OCI-LY1 (cell line): Measurements from ENCODE around the gene MAD1L1.

Experiments used
- EZH2 ChIP-seq: fragments of 200-600 bp; sonication (generic), shearing (Covaris generic); IDR thresholded peaks from 2 replicates; pipeline ENCODE4 v1.8.0; 2017; ENCODE audit warnings: borderline replicate concordance, mixed run types, mild to moderate bottlenecking, antibody characterized with exemption, low read length, moderate library complexity, mixed read lengths
- TF ChIP-seq, protein P1 (sequence below): fragments of 200-600 bp; sonication (generic), shearing (Covaris generic); IDR thresholded peaks from 2 replicates; pipeline ENCODE4 v1.5.1; 2017; ENCODE audit warnings: mild to moderate bottlenecking, antibody characterized with exemption, low read length, moderate library complexity, mixed read lengths

DNA sequence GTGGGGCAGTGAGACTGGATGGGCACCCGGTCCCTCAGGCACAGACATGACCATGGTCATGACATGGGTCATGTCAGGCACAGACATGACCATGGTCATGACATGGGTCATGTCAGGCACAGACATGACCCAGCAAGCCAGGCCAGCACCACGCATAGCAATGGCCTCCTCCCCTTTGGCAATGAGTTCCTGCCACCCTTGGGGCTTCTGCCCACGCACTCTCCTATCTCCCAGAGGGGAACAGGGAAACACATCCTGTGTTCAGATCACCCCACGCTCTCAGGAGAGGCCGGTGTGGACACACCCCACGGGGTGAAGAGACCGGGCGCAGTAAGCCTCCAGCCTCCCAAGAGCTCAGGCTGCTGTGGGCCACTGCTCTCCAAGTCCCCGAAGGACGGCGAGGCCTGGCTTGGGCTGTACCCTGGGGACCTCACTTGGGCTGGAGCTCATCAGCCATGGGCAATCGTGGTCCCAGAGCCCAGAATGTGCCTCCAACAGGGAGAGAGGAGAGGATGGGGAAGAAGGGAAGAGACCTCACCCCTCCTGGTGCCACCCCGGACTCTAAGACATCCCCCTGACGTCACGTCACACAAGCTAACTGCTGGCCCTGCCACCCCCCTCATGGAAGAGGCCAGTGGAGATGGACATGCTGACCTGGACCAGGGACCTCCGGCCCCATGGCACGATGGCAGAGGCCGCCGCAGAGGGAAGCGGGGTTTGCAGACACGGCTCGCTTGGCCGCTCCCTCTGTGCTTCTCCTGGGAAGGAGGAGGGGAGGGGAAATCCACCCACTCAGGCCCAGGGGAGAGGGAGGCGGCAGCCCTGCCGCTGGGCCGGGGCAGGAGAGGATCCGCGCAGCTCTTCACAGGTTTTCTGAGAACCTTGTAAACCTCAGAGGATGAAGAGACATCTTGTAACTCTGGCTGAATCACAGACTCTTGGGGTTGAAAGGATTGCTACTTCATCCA lies 293.0 kb downstream of the MAD1L1 start:
- TF ChIP-seq, protein P1, sequence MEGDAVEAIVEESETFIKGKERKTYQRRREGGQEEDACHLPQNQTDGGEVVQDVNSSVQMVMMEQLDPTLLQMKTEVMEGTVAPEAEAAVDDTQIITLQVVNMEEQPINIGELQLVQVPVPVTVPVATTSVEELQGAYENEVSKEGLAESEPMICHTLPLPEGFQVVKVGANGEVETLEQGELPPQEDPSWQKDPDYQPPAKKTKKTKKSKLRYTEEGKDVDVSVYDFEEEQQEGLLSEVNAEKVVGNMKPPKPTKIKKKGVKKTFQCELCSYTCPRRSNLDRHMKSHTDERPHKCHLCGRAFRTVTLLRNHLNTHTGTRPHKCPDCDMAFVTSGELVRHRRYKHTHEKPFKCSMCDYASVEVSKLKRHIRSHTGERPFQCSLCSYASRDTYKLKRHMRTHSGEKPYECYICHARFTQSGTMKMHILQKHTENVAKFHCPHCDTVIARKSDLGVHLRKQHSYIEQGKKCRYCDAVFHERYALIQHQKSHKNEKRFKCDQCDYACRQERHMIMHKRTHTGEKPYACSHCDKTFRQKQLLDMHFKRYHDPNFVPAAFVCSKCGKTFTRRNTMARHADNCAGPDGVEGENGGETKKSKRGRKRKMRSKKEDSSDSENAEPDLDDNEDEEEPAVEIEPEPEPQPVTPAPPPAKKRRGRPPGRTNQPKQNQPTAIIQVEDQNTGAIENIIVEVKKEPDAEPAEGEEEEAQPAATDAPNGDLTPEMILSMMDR, result no peak
- TF ChIP-seq EZH2, result no peak
